NCI-H187 treated with DMSO at 0.1 percent for 48 hours (cell line): ENCODE measurements around the gene RASA4.
"Not testable (repeated sequence)": the region's sequence is repeated elsewhere in the genome, so short reads cannot be mapped to it uniquely, and the experiment has no call there.

Source experiments
- DNase-seq: peaks from one replicate; lab custom pipeline; 2025; lab: John Stamatoyannopoulos, UW

The RASA4 gene

GRCh38 chr7:102543596-102543995, 73.0 kb downstream of the RASA4 start, which contains the start of gene UPK3BL2:
Gene UPK3BL2, minus strand, starts transcription at chr7:102543696. Its CDS starts 60 bp downstream, at chr7:102543636.
- not testable (repeated sequence) for DNase-seq

DNA sequence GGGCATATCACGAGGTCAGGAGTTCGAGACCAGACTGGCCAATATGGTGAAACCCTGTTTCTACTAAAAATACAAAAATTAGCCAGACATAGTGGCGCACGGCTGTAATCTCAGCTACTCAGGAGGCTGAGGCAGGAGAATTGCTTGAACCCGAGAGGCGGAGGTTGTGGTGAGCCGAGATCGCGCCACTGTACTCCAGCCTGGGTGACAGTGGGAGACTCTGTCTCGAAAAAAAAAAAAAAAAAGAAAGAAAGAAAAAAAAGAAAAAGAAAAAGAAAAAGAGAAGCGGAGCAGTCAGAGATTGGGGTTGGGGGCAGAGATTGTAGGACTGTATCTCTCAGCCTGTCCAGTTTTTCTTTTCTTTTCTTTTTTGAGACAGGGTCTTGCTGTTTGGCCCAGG, 73.8 kb downstream of the RASA4 start:
- not testable (repeated sequence) for DNase-seq

DNA sequence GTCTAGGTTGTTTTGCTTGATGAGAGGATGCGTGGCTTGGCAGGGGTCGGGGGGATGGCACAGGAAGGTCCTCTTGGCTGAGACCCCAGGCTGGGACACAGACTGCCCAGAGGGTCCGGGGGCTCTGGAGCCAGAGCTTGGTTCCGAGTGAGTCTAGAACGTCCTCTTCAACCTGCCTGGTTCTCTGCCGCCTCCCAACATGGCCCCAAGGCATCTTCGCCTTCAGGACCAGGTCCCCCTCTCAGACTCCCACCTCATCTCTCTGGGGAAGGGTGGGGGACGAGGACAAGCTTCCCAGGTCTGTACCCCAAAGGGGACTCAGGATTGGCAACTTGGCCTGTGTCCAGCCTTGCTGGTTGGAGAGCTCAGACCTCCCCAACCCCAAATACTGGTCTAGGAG, 74.5 kb downstream of the RASA4 start:
- DNase-seq = not testable (repeated sequence)

GRCh38 chr7:102540604-102541003, 76.0 kb downstream of the RASA4 start:
- not testable (repeated sequence) for DNase-seq

GRCh38 chr7:102535062-102535615, 81.4 kb downstream of the RASA4 start:
- not testable (repeated sequence) for DNase-seq

DNA sequence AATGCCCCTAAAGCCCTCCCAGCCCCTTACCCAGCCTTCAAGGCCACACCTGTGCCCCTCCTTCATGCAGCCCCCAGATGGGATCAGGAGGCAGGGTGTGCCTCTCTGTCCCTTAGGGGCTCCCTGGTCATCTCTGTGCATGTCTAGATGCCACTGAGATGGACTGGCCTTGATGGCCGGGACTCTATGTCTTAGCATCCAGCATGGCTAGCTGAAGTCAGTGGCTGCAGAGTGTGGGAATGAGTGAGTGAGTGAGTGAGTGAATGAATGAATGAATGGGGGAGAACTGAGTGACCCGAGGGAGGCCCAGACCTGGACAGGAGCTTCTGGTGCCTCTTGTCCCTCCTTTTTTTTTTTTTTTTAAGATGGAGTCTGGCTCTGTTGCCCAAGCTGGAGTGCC, 84.4 kb downstream of the RASA4 start:
- DNase-seq = not testable (repeated sequence)

DNA sequence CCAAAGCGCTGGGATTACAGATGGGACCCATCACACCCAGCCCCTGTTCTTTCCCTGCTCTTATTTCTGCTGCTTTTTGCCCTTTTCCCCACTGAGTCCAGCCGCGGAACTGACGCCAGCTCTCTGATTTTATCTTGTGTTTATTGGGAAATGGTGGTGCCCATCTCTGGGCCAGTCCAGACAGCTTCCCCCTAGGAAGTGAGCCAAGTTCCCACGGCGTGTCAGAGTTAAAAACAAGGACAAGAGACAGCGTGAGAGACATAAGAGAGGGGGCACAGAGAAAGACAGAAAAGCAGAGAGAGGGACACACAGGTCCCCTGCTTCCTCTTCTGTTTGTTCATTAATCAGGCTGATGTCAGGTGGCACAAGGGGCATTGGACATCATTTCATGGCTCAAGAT, 85.0 kb downstream of the RASA4 start:
- DNase-seq = not testable (repeated sequence)

- DNase-seq = not testable (repeated sequence)
These were observed 88.4 kb downstream of the RASA4 start for GRCh38 chr7:102527822-102528793.

DNA sequence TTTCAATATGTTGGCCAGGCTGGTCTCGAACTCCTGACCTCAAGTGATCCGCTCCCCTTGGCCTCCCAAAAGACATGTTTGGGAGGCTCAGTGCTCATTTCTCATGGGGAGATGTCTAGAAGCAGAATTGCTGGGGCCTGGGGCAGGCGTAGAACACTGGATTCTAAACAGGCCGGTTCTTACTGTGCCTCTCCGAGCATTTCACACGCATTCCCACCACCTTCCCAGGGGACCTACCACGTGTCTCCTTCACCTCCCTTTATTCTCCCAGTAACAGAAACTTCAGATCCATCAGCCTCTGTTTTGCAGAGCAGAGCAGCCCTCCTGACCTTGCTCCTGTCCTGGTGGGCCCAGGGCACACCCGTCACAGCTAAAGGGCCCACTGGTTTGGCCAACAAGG, 89.4 kb downstream of the RASA4 start:
- DNase-seq = not testable (repeated sequence)

DNA sequence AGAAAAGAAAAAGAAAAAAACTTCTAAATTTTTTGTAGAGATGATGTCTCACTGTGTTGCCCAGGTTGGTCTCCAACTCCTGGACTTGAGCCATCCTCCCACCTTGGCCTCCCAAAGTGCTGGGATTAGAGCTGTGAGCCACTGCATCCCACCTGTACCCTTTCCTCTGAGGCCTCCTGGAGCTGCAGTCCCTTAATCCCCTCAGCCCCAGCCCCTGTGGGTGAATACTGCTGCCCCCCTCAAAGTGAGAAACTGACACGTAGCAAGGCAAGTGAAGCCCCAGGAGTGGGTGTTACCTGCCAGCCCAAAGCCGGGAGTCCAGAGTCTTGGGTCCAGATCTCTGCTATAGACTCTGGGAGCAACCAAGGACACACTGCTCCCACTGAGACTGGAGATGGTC, 91.8 kb downstream of the RASA4 start:
- DNase-seq = not testable (repeated sequence)
